Measurements from ENCODE around the gene SEMA6A. TPM values are rescaled to one million over a fixed set of nuclear protein-coding genes. Genes with fewer than 3 reads are reported as not detected.
A peak's percentile ranks its signal among the peaks of the same experiment; 100 is the strongest.

SEMA6A gene
- total and polyA plus RNA-seq, 10 donors = 0.88 to 78.6 (median 30.4) TPM

DNA sequence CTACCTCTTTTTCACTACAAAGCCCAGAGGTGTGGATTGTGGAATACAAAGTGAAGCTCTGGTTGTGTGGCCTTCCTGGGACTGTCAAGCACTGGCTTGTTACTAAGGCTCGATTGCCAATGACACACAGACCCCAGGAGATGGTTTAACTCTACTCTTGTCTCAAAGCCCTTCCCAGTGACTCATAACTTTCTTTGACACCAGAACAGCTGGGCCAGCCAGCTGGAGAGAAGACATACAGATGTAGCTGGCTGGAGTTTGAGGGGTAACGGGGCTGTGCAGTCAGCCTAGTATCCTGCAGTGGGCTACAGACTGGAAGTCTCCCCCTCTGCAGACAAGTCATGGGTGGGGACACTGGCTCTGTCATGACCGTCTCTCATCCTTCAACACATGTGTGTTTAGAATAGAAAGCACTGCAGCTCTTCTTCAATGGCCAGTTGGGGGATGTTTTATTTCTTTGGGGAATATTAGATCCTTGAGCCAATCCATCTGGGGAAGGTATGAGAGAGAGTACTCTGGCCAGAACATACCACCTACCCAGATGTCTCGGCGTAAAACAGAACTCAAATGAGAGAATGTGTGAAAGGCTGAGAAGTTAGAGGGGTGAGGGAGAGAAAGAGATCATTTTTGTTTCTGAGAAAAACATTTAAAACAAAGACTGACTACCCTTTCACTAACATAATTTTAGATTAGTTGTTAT, 53.3 kb downstream of the SEMA6A start:
- DNase-seq = no peak
- Histone ChIP-seq H3K9me3 (no peaks in the 10 kb centered on the region), H3K27ac (no peak overlapping the region), H3K4me1 (peaks cover 0 to 4% (median 0%) of the 10 kb centered on the region in 6 donors), H3K4me3 (no peak overlapping the region), H3K36me3 (no peaks in the 10 kb centered on the region), H3K27me3 (replicated peaks in 1 of 7) (no peaks in the 10 kb centered on the region)
- TF ChIP-seq POLR2A (IDR thresholded peaks at IDR 0.05) = no peak
- no peak for TF ChIP-seq POLR2AphosphoS5 (IDR thresholded peaks at IDR 0.05)
- TF ChIP-seq, protein P1, sequence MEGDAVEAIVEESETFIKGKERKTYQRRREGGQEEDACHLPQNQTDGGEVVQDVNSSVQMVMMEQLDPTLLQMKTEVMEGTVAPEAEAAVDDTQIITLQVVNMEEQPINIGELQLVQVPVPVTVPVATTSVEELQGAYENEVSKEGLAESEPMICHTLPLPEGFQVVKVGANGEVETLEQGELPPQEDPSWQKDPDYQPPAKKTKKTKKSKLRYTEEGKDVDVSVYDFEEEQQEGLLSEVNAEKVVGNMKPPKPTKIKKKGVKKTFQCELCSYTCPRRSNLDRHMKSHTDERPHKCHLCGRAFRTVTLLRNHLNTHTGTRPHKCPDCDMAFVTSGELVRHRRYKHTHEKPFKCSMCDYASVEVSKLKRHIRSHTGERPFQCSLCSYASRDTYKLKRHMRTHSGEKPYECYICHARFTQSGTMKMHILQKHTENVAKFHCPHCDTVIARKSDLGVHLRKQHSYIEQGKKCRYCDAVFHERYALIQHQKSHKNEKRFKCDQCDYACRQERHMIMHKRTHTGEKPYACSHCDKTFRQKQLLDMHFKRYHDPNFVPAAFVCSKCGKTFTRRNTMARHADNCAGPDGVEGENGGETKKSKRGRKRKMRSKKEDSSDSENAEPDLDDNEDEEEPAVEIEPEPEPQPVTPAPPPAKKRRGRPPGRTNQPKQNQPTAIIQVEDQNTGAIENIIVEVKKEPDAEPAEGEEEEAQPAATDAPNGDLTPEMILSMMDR (IDR thresholded peaks at IDR 0.05 in 8 of 11, conservative IDR thresholded peaks at IDR 0.05 in 3 of 11) = no peak
- intact Hi-C loops (cut with DNase I; ENCODE audit: low total_unique reads) = no loop called here
- WGBS, 5 donors = 72 to 91% (median 82%) methylated on average over 5 of the region's 5 CpGs

DNA sequence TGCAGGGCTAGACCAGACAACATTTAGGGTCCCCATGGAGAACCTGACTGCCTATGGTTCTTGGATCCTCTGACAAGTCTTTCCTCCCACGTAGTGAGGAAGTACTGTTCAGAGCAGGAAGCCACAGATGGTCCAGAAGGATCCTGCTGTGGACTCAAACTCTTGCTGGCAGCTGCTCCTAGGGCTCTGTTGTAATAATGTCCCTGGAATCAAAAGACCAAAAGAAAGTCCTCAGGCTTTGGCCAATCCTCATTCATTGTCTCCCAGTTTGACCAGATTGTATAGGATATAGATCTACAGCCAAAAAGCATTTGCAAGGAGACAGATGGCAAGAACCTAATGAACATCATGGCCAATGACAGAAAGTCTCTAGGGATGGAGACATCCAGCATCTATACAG, 53.9 kb downstream of the SEMA6A start:
- Histone ChIP-seq H3K4me3 (no peak overlapping the region), H3K9me3 (no peaks in the 10 kb centered on the region), H3K27me3 (replicated peaks in 1 of 7) (no peaks in the 10 kb centered on the region), H3K4me1 (peaks cover 0 to 7% (median 3%) of the 10 kb centered on the region in 6 donors), H3K27ac (no peak overlapping the region), H3K36me3 (no peaks in the 10 kb centered on the region)
- DNase-seq = no peak
- intact Hi-C loops (cut with DNase I; ENCODE audit: low total_unique reads) = no loop called here
- TF ChIP-seq, protein P1 (IDR thresholded peaks at IDR 0.05 in 8 of 11, conservative IDR thresholded peaks at IDR 0.05 in 3 of 11) = no peak
- TF ChIP-seq POLR2AphosphoS5 (IDR thresholded peaks at IDR 0.05) (no peak), POLR2A (IDR thresholded peaks at IDR 0.05) (no peak)
- WGBS, 5 donors = 7 to 22% (median 14%) methylated on average over 1 of the region's 1 CpG

DNA sequence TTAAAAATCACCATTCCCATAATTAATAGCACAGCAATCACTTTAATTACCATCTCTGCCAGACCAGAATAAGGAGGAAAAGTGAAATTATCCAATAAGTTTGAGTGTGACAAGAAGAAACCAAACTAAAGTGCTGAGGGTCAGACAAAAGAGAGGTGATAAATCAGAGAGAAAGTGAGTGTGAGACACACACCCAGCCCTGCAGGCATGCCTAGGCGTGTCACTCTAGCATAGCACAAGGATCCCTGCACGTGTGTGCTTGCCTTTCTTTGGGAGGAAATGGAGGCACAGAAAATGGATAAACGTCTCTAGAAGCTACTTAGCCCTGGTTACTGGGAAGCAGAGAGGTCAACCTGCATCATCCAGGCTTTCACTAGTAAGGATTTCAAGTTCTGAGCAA, 56.2 kb downstream of the SEMA6A start:
- Histone ChIP-seq H3K9me3 (peaks cover 0 to 3% (median 0%) of the 10 kb centered on the region in 8 donors), H3K27me3 (replicated peaks in 1 of 7) (no peaks in the 10 kb centered on the region), H3K4me1 (peaks cover 0 to 8% (median 4%) of the 10 kb centered on the region in 6 donors), H3K4me3 (no peak overlapping the region), H3K36me3 (no peaks in the 10 kb centered on the region), H3K27ac (no peak overlapping the region)
- WGBS, 5 donors = 68 to 86% (median 73%) methylated on average over 3 of the region's 3 CpGs
- TF ChIP-seq, protein P1 (IDR thresholded peaks at IDR 0.05 in 8 of 11, conservative IDR thresholded peaks at IDR 0.05 in 3 of 11) = no peak
- no peak for TF ChIP-seq POLR2A (IDR thresholded peaks at IDR 0.05)
- no peak for TF ChIP-seq POLR2AphosphoS5 (IDR thresholded peaks at IDR 0.05)
- no peak for DNase-seq
- intact Hi-C loops (cut with DNase I; ENCODE audit: low total_unique reads) = no loop called here

DNA sequence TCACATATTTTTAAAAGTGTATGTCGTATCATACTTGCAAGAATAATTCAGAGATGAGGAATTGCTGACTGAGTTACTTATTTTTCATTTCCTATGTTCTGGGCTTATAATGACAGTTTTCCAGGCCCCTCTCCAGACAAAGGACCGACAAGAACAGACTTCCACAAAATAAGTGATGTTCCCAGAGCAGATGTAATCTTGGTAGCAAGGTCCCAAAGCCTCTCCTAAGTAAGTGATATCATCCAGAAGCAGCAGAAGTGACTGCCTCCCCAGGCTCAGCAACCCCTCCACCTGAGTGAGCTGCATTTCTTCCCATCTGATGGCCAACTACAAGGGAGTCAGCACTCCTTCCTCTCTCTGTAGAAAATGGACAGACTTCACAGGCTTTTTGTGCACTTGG, 57.1 kb downstream of the SEMA6A start:
- intact Hi-C loops (cut with DNase I; ENCODE audit: low total_unique reads) = no loop called here
- H3K4me3 ChIP-seq = no peak overlapping the region
- H3K36me3 ChIP-seq = no peaks in the 10 kb centered on the region
- H3K27me3 ChIP-seq (replicated peaks in 1 of 7) = no peaks in the 10 kb centered on the region
- H3K4me1 ChIP-seq = peaks cover 0 to 8% (median 4%) of the 10 kb centered on the region in 6 donors
- peaks cover 0 to 3% (median 0%) of the 10 kb centered on the region in 8 donors for H3K9me3 ChIP-seq
- WGBS, 5 donors = 71 to 85% (median 76%) methylated on average over 2 of the region's 2 CpGs
- no peak for TF ChIP-seq POLR2A (IDR thresholded peaks at IDR 0.05)
- no peak for TF ChIP-seq POLR2AphosphoS5 (IDR thresholded peaks at IDR 0.05)
- TF ChIP-seq, protein P1 (IDR thresholded peaks at IDR 0.05 in 8 of 11, conservative IDR thresholded peaks at IDR 0.05 in 3 of 11) = no peak
- H3K27ac ChIP-seq = peak overlapping the region in 2 of 8 donors; percentile 10 to 37
- no peak for DNase-seq
